Erythroblast (primary cell): Measurements from ENCODE around the gene LAMP1.
"Not testable (repeated sequence)": the region's sequence is repeated elsewhere in the genome, so short reads cannot be mapped to it uniquely, and the experiment has no call there.

Experiments used
- GATA1 ChIP-seq: IDR thresholded peaks from 2 replicates; pipeline ENCODE4 v1.6.1; 2011; ENCODE audit warnings: low read depth, mild to moderate bottlenecking, control low read depth, low read length, moderate library complexity
- POLR2A ChIP-seq: IDR thresholded peaks from 2 replicates; pipeline ENCODE4 v1.6.1; 2011; ENCODE audit warnings: mild to moderate bottlenecking, low read length

GRCh38 chr13:113371701-113372100, 74.7 kb downstream of the LAMP1 start:
- not testable (repeated sequence) for TF ChIP-seq POLR2A, GATA1
